PFSK-1 (cell line): ENCODE results near the gene KCNQ1.

ENCODE experiments used
- FOXP2 ChIP-seq: optimal IDR thresholded peaks from 2 replicates; pipeline ENCODE3; 2011; ENCODE audit warnings: borderline replicate concordance, control low read depth, inconsistent platforms; ENCODE audit not compliant: insufficient read depth; ENCODE audit errors: extremely low read length, extremely low read depth
- POLR2AphosphoS5 ChIP-seq: IDR thresholded peaks from 2 replicates; pipeline ENCODE4 v1.6.1; 2012; ENCODE audit warnings: low read depth, mild to moderate bottlenecking, control low read depth, low read length, moderate library complexity
- REST ChIP-seq, 2 experiments: IDR thresholded peaks; 2 replicates each; pipeline versions ENCODE4 v1.6.1 to v1.8.0; 2011 to 2012; ENCODE audit warnings: low read depth in 2 of 2, low read length in 2 of 2, control low read depth in 1 of 2, inconsistent platforms in 1 of 2, mild to moderate bottlenecking in 1 of 2, moderate library complexity in 1 of 2; ENCODE audit not compliant: insufficient read depth in 1 of 2
- SIN3A ChIP-seq: IDR thresholded peaks from 2 replicates; pipeline ENCODE4 v1.6.1; 2012; ENCODE audit warnings: mild to moderate bottlenecking, low read length, moderate library complexity, borderline replicate concordance; ENCODE audit not compliant: insufficient read depth
- TAF1 ChIP-seq: IDR thresholded peaks from 2 replicates; pipeline ENCODE4 v1.6.1; 2012; ENCODE audit warnings: low read length, control low read depth, borderline replicate concordance; ENCODE audit not compliant: insufficient read depth

KCNQ1 gene

GRCh38 chr11:2794968-2795322 lies 350.1 kb downstream of the KCNQ1 start:
- TF ChIP-seq FOXP2 = no peak
- TF ChIP-seq POLR2AphosphoS5 = no peak
- no peak for TF ChIP-seq TAF1
- TF ChIP-seq REST (IDR thresholded peaks at IDR 0.05; ENCODE audit: insufficient read depth in 1 of 2, low read depth in 2 of 2, low read length in 2 of 2) = no peak
- no peak for TF ChIP-seq SIN3A

DNA sequence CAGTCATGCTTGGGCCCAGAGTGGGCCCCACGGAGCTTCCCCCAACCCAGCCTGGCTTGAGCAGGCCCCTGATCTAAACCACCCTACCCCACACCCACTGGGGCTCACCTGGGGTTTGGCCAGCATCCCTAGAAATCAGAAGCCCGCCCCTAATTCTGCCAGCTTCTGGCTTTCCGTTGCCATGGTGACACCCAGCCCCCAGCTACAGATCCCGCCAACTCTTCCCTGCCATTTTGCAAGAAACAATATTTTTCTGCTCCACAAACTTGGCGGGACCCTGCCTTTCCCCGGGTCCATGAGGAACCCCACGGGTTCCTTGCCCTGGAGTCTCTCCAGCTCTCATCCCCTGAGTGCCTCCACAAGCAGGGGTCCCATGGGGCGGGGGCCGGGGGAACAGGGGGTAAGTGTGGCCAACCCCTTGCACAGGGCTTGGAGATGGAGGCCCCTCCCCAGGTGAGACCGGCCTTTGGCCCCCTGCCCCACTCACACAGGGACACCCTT lies 350.7 kb downstream of the KCNQ1 start:
- TF ChIP-seq TAF1 (no peak), SIN3A (no peak)

GRCh38 chr11:2796091-2796490 lies 351.3 kb downstream of the KCNQ1 start:
- no peak for TF ChIP-seq REST (IDR thresholded peaks at IDR 0.05; ENCODE audit: insufficient read depth in 1 of 2, low read depth in 2 of 2, low read length in 2 of 2)
- TF ChIP-seq SIN3A = no peak
- no peak for TF ChIP-seq TAF1

- TF ChIP-seq REST (IDR thresholded peaks at IDR 0.05; ENCODE audit: insufficient read depth in 1 of 2, low read depth in 2 of 2, low read length in 2 of 2) (no peak), TAF1 (no peak), POLR2AphosphoS5 (no peak), SIN3A (no peak), FOXP2 (no peak)
Measured at GRCh38 chr11:2796508-2797113, 351.8 kb downstream of the KCNQ1 start.

- no peak for TF ChIP-seq FOXP2
- no peak for TF ChIP-seq REST (IDR thresholded peaks at IDR 0.05; ENCODE audit: insufficient read depth in 1 of 2, low read depth in 2 of 2, low read length in 2 of 2)
- TF ChIP-seq TAF1 = no peak
- no peak for TF ChIP-seq POLR2AphosphoS5
- no peak for TF ChIP-seq SIN3A
Measured at GRCh38 chr11:2797121-2797711, 352.4 kb downstream of the KCNQ1 start.
